T-helper 1 cell treated with Interleukin-12 subunit alpha and Interleukin-12 subunit beta and Interleukin-4 antibody, amounts not matched to agents 30 μg/mL and 1 μg/mL, for 36 hours (primary cell): ENCODE measurements around the gene RAET1L.
"Not testable (repeated sequence)": the region's sequence is repeated elsewhere in the genome, so short reads cannot be mapped to it uniquely, and the experiment has no call there.

Experiments
- H3K27ac Mint-ChIP-seq: one replicate; pipeline ENCODE4 v1.8.0; 2021; ENCODE audit warnings: mild to moderate bottlenecking, mixed read lengths
- H3K27me3 Mint-ChIP-seq: one replicate; pipeline ENCODE4 v1.8.0; 2021; ENCODE audit warnings: low read depth, mixed read lengths
- H3K36me3 Mint-ChIP-seq: one replicate; pipeline ENCODE4 v1.8.0; 2021; ENCODE audit warnings: low read depth, mixed read lengths
- H3K4me1 Mint-ChIP-seq: one replicate; pipeline ENCODE4 v1.8.0; 2021; ENCODE audit warnings: low read depth, mixed read lengths
- H3K4me3 Mint-ChIP-seq: one replicate; pipeline ENCODE4 v1.8.0; 2021; ENCODE audit warnings: mild to moderate bottlenecking, moderate library complexity, mixed read lengths
- H3K9me3 Mint-ChIP-seq: one replicate; pipeline ENCODE4 v1.8.0; 2021; ENCODE audit warnings: mixed read lengths

Gene RAET1L

GRCh38 chr6:150015281-150016001 is 9.9 kb downstream of the RAET1L start:
- H3K36me3 Mint-ChIP-seq, H3K9me3 Mint-ChIP-seq, H3K27ac Mint-ChIP-seq: not testable (repeated sequence)
- Mint-ChIP-seq H3K4me3 (peak overlapping the region; percentile 24), H3K27me3 (peaks cover 79% of the 10 kb centered on the region), H3K4me1 (peaks cover 15% of the 10 kb centered on the region)

DNA sequence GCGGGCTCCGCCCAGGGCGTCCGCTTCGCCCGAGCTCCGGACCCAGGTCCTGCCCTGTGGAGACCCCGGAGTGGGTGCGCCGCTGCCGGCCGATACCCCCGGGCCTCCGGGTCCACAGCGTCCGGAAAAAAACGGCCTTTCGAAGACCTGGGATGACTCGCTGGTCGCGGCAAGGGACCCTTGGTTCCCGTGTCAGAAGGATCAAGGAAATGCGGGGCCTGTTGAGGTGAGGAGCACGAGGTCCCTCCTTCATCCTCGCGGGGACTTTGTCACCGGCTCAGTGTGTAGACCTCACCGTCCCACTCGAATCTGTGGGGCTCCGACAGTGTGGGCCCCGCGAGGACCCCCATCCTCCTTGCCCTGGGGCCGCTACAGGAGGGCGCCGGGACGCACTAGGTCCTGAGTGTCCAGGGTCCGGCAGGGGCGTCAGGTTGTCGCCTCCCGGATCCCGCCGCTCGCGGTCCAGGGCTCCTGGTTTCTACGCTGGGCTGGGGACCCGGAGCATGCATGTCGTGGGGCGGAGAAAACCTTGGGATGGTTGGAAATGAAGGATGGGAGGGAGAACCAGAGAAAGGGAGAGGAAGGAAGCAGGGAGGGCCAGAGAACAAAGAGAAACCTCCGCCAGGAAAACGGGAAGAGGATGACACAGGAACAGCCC is 10.6 kb downstream of the RAET1L start:
- Mint-ChIP-seq H3K27me3 (peaks cover 83% of the 10 kb centered on the region), H3K4me1 (peaks cover 15% of the 10 kb centered on the region)
- H3K9me3 Mint-ChIP-seq, H3K27ac Mint-ChIP-seq, H3K36me3 Mint-ChIP-seq, H3K4me3 Mint-ChIP-seq: not testable (repeated sequence)

- H3K9me3 Mint-ChIP-seq, H3K36me3 Mint-ChIP-seq, H3K27ac Mint-ChIP-seq: not testable (repeated sequence)
- Mint-ChIP-seq H3K4me3 (peak overlapping the region; percentile 50), H3K27me3 (peaks cover 85% of the 10 kb centered on the region), H3K4me1 (peaks cover 15% of the 10 kb centered on the region)
These were observed 11.3 kb downstream of the RAET1L start for GRCh38 chr6:150013785-150014622.

- H3K27ac Mint-ChIP-seq, H3K36me3 Mint-ChIP-seq: not testable (repeated sequence)
- H3K27me3 Mint-ChIP-seq: peaks cover 86% of the 10 kb centered on the region
These were observed 12.2 kb downstream of the RAET1L start for GRCh38 chr6:150012846-150013784.

GRCh38 chr6:150008588-150008987 is 16.7 kb downstream of the RAET1L start:
- Mint-ChIP-seq H3K4me1 (peaks cover 20% of the 10 kb centered on the region), H3K4me3 (no peak overlapping the region), H3K27me3 (peaks cover 58% of the 10 kb centered on the region), H3K9me3 (no peaks in the 10 kb centered on the region), H3K27ac (no peak overlapping the region), H3K36me3 (peaks cover 4% of the 10 kb centered on the region)

More at GRCh38 chr6:150012846-150013784, 12.2 kb downstream of the RAET1L start:
- peaks cover 15% of the 10 kb centered on the region for H3K4me1 Mint-ChIP-seq
- not testable (repeated sequence) for H3K9me3 Mint-ChIP-seq, H3K4me3 Mint-ChIP-seq

- no peak overlapping the region for H3K4me3 Mint-ChIP-seq
- H3K27me3 Mint-ChIP-seq: peaks cover 49% of the 10 kb centered on the region
These were observed 18.3 kb downstream of the RAET1L start for GRCh38 chr6:150006961-150007464.

GRCh38 chr6:150005761-150006651 is 19.3 kb downstream of the RAET1L start:
- Mint-ChIP-seq H3K4me1 (peaks cover 36% of the 10 kb centered on the region), H3K9me3 (peaks cover 8% of the 10 kb centered on the region), H3K27ac (peak overlapping the region; percentile 81), H3K4me3 (peak overlapping the region; percentile 93), H3K27me3 (peaks cover 43% of the 10 kb centered on the region), H3K36me3 (peaks cover 17% of the 10 kb centered on the region)

More at GRCh38 chr6:150006961-150007464, 18.3 kb downstream of the RAET1L start:
- H3K27ac Mint-ChIP-seq: no peak overlapping the region
- peaks cover 5% of the 10 kb centered on the region for H3K9me3 Mint-ChIP-seq
- peaks cover 8% of the 10 kb centered on the region for H3K36me3 Mint-ChIP-seq
- H3K4me1 Mint-ChIP-seq: peaks cover 25% of the 10 kb centered on the region

DNA sequence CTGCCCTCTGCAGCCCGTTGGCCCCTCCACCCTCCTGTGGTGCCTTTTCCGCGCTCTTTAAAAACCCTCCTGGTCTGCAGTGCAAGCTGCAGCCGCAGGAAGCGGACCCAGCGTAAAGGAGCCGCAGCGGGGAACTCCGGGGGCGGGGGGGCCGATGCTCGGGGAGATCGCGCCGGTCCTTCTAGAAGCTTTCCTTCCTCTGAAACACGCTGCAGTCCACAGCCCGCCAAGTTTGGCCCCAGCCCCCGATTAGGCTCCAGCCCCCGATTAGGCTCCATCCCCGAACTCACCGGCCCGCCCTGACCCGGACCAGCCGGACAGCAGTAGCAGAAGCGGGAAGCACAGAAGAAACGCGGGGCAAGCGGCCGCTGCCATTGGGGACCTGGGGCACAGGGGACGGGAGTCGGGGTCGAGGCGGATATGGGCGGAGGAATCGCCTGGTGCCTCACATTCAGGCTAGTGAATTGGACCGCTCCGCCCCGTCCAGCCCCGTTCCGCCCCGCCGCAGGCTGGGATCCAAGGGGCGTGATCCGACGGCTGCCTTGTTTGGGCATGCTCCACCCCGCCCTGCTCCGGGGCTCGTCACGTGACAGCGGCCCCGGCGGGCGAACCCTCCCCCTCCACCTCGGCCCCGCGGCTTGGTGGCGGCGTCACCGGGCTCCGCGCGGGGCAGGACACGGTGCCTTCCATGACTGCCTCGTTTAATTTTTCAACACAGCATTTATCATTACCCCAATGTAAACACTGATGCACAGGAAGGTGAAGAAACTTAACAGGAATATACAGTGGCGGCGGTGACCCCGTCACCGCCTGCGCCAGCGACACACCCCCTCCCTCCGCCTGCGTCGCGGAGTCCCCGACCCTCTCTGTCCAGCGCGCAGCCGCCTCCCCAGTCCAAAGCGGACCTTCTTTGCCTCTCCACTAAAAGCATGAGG is 20.3 kb downstream of the RAET1L start:
- Mint-ChIP-seq H3K27me3 (peaks cover 43% of the 10 kb centered on the region), H3K4me1 (peaks cover 44% of the 10 kb centered on the region), H3K27ac (peak overlapping the region; percentile 98), H3K4me3 (peak overlapping the region; percentile 93), H3K9me3 (peaks cover 8% of the 10 kb centered on the region), H3K36me3 (peaks cover 18% of the 10 kb centered on the region)

DNA sequence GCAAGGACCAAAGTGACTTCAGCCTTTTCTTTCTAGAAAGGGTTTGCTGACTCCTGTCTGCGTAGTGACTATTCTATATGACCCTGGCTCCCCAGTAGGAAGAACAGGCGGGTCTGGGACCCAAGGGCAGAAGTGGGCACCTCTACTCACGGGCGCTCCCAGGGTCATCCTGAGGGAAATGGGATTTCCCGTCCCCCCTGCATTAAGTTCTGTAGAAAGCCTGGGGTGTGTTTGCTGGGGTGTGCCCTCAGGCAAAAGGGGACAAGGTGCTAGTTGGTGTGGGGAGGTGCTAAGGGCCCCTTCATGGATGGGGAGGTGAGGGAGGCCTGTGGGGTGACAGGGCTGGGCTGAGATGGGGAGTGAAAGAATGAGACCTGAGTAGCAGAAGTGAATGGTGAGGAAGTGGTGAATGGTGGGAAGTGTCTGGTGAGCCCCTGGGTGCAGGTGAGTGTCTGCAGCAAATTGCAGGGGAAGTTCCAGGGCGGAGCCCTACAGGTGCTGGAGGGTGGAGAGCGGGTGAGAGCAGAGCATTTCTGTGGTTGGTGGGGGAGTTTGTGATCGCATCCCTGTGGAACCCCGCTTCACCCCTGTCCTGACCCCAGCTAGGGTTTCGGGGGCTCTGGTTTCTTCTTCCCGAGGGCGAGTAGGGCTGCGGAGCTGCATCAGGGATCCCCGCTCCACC is 21.1 kb downstream of the RAET1L start:
- Mint-ChIP-seq H3K27me3 (peaks cover 43% of the 10 kb centered on the region), H3K27ac (peak overlapping the region; percentile 98), H3K4me1 (peaks cover 51% of the 10 kb centered on the region), H3K4me3 (peak overlapping the region; percentile 93), H3K9me3 (peaks cover 8% of the 10 kb centered on the region), H3K36me3 (peaks cover 22% of the 10 kb centered on the region)

- H3K4me1 Mint-ChIP-seq: peaks cover 51% of the 10 kb centered on the region
- H3K4me3 Mint-ChIP-seq: peak overlapping the region; percentile 93
- H3K9me3 Mint-ChIP-seq: not testable (repeated sequence)
- H3K36me3 Mint-ChIP-seq: peaks cover 22% of the 10 kb centered on the region
- H3K27me3 Mint-ChIP-seq: peaks cover 38% of the 10 kb centered on the region
- peak overlapping the region; percentile 98 for H3K27ac Mint-ChIP-seq
These were observed 21.7 kb downstream of the RAET1L start for GRCh38 chr6:150003599-150003998.

DNA sequence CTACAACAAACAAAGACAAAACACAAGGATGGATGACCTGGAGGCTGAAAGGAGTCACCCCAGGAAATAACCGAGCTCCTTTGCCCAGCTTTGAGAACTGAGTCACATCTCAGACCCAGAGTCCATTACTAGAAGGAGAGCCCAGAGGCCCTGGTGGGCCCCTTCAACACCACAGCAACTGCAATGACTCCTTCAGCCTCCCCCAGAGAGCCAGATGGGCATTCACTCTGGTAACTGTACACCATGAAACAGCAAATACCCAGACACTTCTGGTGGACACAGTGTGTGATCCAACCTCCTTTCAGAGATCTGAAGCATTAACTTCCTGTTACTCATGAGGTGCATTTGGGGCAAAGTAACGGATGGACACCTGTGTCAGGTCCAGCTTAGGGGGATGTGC is 22.6 kb downstream of the RAET1L start:
- Mint-ChIP-seq H3K4me1 (peaks cover 51% of the 10 kb centered on the region), H3K27ac (no peak overlapping the region), H3K4me3 (no peak overlapping the region), H3K36me3 (peaks cover 22% of the 10 kb centered on the region), H3K27me3 (peaks cover 39% of the 10 kb centered on the region), H3K9me3 (peaks cover 8% of the 10 kb centered on the region)
